ENCODE data around the gene GP1BA. TPM values are rescaled to one million over a fixed set of nuclear protein-coding genes. Genes with fewer than 3 reads are reported as not detected.

Gene GP1BA
- total RNA-seq, 1 donor from 2014 or later = 0.55 TPM

GRCh38 chr17:4944554-4945175, 12.6 kb downstream of the GP1BA start:
- Histone ChIP-seq H3K4me3 (peak overlapping the region; percentile 25), H3K4me1 (peaks cover 60% of the 10 kb centered on the region), H3K27ac (peak overlapping the region; percentile 97), H3K27me3 (no peaks in the 10 kb centered on the region), H3K36me3 (peaks cover 49% of the 10 kb centered on the region), H3K9me3 (no peaks in the 10 kb centered on the region)
- no peak for DNase-seq
- no peak for ATAC-seq
- intact Hi-C loops (cut with DNase I) = no loop called here
- no peak for TF ChIP-seq CTCF (IDR thresholded peaks at IDR 0.05)

- Histone ChIP-seq H3K36me3 (peaks cover 49% of the 10 kb centered on the region), H3K4me3 (peak overlapping the region; percentile 99), H3K27ac (peak overlapping the region; percentile 97), H3K27me3 (no peaks in the 10 kb centered on the region), H3K9me3 (no peaks in the 10 kb centered on the region), H3K4me1 (peaks cover 63% of the 10 kb centered on the region)
- intact Hi-C loops (cut with DNase I) = no loop called here
- no peak for TF ChIP-seq CTCF (IDR thresholded peaks at IDR 0.05)
- ATAC-seq (peak; percentile 5), DNase-seq (peak; percentile 75)
Observed at GRCh38 chr17:4945176-4945943, 13.3 kb downstream of the GP1BA start.

DNA sequence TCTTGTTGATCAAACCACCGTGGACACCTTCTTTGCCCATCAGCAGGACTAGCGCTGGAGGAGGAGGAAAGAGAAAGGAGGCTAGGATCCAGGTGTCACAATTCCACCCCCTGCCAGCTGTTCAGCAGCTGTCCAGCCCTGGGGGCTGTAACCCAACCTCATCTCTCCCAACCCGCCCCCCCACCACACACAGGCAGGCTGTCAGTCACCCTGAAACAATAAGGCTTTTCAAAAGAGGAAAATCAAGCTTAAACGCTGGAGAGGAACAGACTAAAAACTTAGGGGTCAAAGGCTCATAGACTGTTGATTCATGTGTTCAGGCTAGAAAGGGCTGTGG, 13.8 kb downstream of the GP1BA start:
- no peak for TF ChIP-seq CTCF (IDR thresholded peaks at IDR 0.05)
- Histone ChIP-seq H3K36me3 (peaks cover 49% of the 10 kb centered on the region), H3K27me3 (no peaks in the 10 kb centered on the region), H3K4me3 (peak overlapping the region; percentile 99), H3K4me1 (peaks cover 66% of the 10 kb centered on the region), H3K9me3 (no peaks in the 10 kb centered on the region), H3K27ac (peak overlapping the region; percentile 97)
- intact Hi-C loops (cut with DNase I) = no loop called here
- no peak for DNase-seq
- ATAC-seq = no peak

GRCh38 chr17:4946312-4946976, 14.4 kb downstream of the GP1BA start:
- no peak for ATAC-seq
- peaks cover 49% of the 10 kb centered on the region for H3K36me3 ChIP-seq

DNA sequence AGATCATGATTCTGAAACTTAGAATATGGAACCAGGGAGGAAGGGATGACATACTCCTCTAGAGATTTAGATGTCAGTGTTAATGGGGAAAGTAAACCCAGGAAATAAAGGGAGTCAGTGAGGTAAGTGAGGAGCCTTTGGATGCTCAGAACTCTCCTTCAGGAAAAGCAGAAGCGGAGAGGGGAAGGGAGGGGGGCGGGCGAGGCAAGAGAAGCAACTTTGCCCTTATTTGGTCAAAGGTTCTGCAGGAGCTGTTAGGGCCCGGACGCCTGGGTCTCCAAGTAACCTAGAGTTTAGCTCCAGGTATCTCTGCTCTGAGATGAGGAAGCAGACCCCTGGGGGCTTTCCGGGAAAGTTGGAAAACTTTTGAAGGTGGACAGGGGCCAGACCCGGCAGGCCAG, 14.9 kb downstream of the GP1BA start:
- no peak for TF ChIP-seq CTCF (IDR thresholded peaks at IDR 0.05)
- no peaks in the 10 kb centered on the region for H3K27me3 ChIP-seq
- DNase-seq = no peak
- H3K36me3 ChIP-seq = peaks cover 47% of the 10 kb centered on the region
- peak overlapping the region; percentile 99 for H3K4me3 ChIP-seq
- H3K27ac ChIP-seq = peak overlapping the region; percentile 97
- peaks cover 58% of the 10 kb centered on the region for H3K4me1 ChIP-seq
- no peaks in the 10 kb centered on the region for H3K9me3 ChIP-seq
- intact Hi-C loops (cut with DNase I) = no loop called here
- no peak for ATAC-seq

More at GRCh38 chr17:4946312-4946976, 14.4 kb downstream of the GP1BA start:
- H3K4me3 ChIP-seq = peak overlapping the region; percentile 99
- intact Hi-C loops (cut with DNase I) = no loop called here
- peak overlapping the region; percentile 97 for H3K27ac ChIP-seq
- H3K9me3 ChIP-seq = no peaks in the 10 kb centered on the region
- H3K4me1 ChIP-seq = peaks cover 64% of the 10 kb centered on the region
- no peak for DNase-seq
- no peak for TF ChIP-seq CTCF (IDR thresholded peaks at IDR 0.05)
- H3K27me3 ChIP-seq = no peaks in the 10 kb centered on the region

Measured in upper lobe of right lung (tissue), 1 donor.